Medulla oblongata (tissue), 1 donor: ENCODE measurements around the gene SLAIN1.

Experiments used
- DNase-seq: peaks from one replicate; pipeline ENCODE4 v3.0.0-alpha.2; 2015; ENCODE audit errors: extremely low spot score

SLAIN1 gene

DNA sequence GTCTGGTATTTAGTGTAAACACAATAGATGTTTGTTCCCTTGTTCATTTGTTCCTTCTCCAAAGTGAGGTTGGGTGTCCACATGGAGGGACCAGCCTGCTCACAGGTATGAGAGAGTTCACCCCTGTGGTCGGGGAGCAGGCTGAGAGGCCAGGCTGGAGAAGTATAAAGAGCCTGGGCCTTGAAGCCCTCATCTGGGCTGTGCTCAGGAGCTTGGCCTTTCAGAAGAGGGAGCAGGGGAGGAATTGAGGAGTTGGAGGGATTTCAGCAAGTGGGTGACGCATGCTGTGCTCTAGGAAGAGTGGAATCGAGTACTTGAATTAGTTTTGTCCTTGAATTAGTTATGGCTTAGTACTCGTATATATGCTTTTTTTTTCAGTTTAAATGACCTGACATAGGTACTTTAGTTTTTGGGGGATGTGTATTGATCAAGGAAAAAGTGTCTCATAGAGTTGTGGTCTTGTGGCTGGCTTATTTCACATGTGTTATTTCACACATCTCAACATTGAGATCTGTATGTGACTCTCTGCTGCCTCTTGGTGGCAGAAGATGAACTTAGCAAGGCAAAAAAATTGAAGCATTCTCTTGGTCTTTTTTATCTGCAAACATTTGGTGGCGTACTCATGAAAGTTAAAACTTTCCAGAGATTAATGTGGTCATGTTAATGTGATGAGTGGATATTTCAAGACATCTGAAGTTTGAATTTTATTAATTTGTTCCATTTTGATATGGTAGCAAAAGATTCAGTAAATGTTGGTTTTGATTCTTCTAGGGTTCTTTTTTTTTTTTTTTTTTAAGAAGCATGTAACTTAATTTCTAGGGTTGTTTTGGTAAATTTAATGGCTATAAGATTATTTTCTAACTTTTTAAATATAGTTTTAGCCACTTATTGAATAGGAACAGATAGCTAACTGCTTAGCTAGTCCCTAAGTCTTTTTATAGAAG is 54.3 kb downstream of the SLAIN1 start:
- DNase-seq: peak; percentile 89

DNA sequence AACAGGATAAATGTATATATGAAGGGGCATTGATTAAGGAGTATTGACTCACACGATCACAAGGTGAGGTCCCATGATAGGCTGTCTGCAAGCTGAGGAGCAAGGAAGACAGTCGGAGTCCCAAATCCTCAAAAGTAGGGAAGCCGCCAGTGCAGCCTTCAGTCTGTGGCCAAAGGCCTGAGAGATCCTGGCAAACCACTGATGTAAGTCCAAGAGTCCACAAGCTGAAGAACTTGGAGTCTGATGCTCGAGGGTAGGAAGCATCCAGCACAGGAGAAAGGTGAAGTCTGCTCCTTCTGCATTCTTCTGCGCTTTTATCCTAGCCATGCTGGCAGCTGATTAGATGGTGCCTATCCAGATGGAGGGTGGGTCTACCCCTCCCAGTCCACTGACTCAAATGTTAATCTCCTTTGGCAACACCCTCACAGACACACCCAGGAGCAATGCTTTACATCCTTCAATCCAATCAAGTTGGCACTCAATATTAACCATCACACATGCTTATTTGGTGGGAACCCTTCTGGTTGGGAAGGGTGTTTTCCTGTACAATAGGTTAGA is 55.1 kb downstream of the SLAIN1 start:
- no peak for DNase-seq

DNA sequence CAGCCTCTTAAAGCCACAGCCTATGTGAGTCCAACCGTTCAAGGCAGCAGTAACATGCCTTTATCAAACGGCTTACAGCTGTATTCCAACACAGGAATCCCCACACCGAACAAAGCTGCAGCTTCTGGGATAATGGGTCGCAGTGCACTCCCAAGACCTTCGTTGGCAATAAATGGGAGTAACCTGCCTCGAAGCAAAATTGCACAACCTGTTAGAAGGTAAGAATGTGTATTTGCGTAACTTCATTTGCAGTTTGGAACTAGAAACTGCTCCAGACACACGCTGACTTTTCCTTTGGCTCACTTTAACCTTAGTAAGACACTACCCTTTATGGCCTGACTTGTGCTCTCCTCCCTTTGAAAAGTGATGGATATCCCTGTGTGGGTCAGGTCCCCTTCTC is 63.4 kb downstream of the SLAIN1 start:
- DNase-seq: no peak

DNA sequence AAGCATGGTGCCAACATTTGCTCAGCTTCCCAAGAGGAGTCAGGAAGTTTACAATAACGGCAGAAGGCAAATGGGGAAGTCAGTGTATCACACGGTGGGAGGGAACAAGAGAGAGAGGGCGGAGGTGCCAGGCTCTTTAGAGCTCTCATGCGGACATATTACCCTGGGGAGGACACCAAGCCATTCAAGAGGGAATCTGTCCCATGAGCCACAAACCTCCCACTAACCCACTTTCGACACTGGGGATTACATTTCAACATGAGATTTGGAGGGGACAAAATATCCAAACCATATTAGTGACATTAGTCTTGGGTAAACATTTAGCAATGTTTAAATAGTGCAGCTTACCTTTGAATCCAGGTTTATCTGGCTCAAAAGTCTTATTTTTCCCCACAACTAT is 69.9 kb downstream of the SLAIN1 start:
- DNase-seq: no peak

DNA sequence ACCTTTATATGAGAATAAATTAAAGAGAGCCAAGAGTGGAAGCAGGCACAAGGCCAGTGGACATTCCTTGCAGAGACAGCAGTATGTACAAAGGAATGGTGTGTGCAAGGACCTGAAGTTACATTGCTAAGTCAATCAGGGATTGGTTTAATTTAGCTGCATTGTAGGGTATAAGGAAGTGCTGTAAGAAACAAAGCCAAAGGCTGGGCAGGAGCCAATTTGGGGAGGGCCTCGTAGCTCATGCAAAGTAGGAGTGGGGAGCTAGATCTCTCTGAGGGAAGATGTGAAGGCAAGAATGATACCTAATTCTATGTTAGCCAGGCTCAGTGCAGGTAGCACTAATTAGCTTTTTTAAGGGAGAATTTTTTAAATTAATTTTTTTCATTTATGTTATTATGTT is 76.7 kb downstream of the SLAIN1 start:
- no peak for DNase-seq

DNA sequence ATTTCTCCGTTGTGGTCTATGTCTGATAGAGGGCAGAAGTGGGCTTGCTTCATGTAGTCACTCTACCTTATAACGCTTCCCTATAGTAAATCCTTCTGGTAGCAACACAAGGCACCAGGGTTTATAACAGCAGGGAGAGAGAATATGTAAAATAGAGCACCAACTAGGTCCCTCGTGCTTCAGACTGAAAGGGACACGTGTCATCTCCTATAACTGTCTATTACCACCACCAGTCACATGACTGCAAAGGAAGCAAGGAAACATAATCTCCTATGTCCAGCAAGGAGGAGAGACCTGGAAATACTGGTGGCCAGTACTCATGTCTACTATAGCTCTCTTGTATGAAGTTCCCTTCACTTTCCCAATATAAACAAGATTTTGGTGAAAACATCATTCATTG is 79.2 kb downstream of the SLAIN1 start:
- DNase-seq: no peak

DNA sequence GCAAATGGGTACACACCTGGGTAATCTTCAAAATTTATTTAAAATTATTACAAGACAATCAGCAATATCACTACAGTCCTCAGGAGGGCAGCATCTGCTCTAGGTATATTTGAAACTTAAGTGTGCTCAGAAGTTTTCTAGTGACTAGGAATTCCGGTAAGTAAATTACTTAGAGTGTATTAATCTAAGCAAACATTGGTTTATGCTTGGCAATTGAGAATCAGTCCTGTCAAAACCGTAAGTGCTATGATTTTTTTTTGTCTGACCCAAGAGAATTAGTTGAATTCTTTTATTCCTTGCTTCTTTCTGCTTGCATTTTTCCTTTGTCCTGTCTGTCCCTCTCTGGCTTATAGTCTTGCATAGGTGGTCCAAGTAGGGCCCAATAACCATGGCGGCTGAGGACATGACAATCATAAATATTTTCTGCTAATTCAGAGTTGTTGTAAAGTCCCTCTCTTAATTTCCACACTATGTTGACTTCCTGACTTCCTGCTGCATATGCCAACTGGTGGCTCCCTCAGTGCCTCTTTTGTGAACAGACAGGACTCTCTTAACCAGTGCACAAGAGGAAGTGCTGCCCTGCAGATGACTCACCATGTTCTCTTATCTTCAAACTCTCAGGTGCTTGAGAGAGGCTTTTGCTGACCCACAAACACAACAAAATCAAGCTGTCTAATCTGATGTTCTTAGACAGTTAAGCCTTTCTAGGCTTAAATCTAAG is 82.2 kb downstream of the SLAIN1 start:
- DNase-seq: peak; percentile 82

DNA sequence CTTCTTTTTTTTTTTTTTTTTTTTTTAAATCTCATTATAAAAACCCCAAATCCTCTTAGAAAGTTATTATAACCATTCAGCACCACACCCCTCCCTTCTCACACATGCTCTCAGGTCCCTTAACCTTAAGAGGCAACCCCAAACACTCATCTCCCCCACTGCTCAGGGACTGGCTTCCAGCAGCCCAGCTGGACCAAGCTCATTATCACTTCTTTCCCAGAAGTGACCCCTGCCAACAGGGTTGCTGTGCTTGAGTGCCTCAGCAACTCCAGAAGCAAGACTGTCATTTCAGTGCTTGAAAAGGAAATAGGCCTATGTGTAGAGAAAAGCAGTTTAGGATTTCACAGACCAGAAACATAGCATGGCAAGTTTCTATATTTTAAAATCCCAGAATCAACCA is 84.3 kb downstream of the SLAIN1 start:
- DNase-seq: peak; percentile 62

DNA sequence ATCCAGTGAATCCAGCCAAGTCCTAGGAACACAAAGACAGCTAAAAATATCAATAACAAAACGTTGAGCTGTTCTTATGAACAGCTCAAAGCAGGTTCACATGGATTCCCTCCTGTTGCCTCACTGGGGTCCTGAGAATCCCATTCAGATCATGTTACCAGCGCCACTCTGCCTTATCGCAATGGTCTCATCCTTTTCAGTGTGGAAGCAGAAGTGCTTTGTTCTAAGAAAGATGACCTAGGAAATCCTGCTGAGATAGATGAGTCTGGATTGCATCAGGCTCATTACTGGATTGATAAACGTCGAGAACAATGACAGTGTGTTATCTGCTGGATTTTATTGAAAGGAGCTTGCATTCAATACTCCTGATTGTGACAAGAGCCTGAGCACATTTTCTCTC is 87.0 kb downstream of the SLAIN1 start:
- no peak for DNase-seq

DNA sequence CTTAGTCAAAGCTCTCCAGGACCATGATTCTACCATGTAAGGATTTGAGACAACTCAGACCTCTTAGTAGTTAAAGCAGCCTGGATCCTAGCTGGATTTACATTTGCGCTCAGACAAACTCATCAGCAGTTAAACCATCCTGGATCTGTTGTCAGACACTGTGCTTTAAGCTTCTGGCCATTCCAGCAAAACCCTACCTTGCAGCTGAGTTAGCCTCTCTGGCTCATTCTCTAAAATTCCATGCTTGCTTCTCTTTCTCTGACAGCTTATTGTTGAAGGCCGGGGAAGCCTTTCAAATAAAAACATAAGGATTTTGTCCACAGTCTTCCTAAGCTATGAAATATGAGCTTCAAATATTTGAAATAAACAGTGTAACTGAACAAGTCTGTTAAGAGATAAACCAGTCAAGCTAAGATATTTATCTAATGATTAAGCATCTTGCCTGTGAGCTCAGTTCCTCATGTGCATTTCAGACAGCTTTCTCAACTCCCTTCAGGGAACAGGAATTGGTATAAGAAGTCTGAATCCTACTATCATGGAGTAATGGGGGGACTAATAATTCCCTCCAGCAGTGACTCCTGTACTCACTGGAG is 89.3 kb downstream of the SLAIN1 start:
- DNase-seq: no peak

DNA sequence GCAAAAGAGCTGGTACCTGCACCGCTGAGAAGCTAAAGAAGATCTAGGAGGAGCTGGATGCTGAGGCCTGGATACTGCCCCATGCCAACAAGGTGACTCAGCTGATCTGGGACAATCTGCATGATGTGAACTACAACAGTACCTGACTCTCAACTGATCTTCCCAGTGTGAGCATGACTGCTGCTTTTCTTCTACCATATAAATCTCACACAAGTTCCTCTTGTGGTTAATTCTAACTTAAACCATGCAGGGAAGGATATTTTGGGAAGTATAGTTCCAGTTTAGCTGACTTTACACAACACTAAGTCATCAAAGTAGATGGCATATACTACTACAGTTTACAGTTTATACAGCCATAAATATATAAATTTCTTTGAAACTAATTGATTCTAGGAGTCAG is 91.9 kb downstream of the SLAIN1 start:
- DNase-seq: peak; percentile 27

DNA sequence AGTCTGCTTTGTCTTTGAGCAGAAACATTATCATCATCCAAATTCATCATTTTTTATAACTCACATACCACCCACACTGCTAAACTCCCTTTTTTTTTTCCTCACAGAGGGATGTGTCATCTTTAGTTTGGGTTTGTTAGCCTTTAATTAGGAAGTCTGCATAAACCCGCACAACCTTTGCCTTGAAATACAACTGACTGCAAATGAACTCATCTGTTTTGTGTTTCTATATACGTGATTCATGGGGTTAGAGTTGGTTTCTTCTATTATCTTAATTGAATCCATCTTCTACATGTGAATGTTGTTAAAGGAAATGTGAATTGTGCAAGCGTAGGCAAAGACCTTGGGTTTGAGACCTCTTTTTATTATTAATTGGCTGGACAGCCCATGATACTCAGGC is 102.7 kb downstream of the SLAIN1 start:
- no peak for DNase-seq

DNA sequence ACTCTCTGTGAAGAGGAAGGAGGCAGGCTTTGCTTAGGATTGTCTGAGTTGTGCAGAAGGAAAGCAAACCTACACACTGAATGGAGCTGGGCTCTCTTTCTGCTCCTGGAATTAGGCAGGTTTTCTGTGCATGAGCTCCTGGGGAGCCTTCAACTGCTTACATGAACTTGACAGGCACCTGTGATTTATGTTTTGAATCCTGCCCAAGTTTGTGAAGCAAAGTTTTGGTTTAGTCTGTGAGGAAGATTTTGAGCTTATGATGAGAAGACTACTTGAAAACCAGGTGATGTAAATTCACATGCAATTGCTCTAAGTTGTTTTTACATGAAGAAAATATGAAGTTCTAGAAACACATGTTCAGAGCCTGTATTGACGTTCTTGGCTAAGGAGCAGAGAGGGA is 109.0 kb downstream of the SLAIN1 start:
- no peak for DNase-seq

DNA sequence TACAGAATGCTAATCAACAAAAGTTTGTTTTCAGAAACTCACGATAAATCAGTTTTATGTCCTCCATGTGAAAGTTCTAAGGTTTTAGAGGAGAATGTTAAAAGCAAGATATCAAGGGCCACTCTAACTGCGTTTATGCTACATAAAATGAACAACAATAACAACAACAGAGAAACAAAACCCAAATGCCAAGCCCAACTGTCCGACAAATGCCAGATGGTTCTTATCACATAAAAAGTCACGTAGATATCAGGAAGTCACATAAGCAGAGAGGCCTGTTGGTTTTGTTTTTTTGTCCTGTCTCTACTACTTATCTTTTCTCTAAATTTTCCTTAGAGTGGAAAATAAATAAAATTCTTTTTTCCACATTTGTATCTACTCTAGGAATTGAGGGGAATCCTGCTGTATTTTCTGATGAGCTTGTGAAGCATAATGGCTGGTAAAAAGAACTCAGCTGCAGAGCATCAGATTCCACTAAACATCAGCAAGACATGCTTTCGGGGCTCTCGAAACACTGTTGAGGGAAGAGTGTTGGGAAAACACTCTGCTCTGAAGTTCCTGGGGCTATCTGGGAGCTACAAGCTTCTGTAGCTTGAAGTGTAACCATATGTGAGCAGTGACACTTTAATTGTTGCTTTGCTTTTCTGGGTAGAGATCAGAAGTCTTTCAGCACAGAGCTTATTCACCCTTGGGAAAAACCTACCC is 110.1 kb downstream of the SLAIN1 start:
- DNase-seq: no peak

DNA sequence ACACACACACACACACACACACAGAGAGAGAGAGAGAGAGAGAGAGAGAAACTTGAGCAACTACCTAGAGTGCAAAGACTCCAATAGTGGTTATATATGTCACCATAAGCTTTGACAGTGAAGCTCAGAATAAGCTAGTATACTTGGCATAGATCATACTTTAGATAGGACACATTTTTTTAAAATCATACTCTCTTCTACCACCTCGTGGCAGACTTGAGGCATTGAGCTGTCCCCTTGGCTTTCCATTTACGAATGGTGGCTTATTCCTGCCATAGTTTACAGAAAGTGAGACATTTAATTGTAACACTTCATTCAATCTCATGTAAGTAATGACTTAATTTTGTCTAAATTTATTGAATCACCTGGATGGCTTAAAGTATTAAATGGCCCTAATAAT is 112.9 kb downstream of the SLAIN1 start:
- DNase-seq: peak; percentile 35

DNA sequence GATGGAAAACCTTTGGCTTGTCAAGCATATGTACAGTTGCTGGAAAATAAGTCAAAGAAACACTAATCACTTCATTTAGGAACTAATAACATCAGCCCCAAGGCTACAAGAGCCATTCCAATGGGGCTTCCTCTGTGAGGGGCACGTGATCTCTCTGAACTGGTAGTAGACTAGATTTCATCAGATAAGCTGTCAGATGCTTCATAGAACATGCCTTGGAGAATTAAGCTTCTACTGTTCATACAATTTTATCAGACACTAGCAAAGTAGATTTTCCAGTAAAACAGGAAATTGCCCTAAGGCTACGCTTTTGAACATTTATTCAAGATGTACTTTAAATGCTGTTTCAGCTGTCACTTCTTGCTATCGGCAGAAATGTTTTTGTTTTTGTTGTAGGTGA is 113.4 kb downstream of the SLAIN1 start:
- no peak for DNase-seq

DNA sequence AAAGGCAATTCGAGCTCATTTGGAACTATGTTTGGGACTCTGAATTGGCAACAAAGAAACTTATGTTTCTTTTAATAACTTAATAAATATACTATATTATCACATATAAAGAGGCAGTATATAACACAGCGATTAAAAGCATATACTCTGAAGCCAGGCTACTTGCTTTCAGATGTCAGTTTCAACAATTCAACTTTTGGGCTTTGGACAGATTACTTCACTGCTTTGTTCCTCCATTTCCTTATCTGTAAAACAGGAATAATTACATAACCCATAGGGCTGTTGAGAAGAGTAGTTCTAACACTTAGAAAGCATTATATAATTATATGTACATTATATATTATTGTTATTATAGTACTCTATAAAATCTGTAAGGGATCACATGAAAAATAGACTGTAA is 113.9 kb downstream of the SLAIN1 start:
- DNase-seq: no peak

DNA sequence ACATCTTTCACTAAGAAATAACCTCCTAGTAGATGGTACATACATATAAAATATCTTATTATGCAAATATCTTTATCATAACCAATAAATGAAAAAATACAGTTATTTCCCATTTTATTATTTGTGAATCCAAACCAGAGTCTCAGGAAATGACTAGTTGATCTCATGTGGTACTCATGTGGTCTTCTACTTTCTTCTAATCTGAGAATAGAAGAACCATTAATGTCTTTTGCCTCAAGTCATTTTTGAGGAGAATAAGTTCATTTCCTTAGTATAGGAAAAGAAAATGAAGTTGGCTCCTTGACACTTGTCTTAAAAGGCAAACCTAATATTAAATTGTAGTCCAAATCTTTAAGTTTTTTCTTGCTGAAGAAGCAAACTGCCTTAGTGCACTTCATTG is 114.5 kb downstream of the SLAIN1 start:
- DNase-seq: no peak
